GM19043 (cell line): ENCODE data around the gene RASL11B.

Experiments used
- ATAC-seq: cut with Tn5 transposase; IDR thresholded peaks from one replicate; pipeline ENCODE4 v1.9.1; 2021; ENCODE audit warnings: low read depth; ENCODE audit not compliant: unreplicated experiment

The RASL11B gene

GRCh38 chr4:52870225-52870624 is 8.1 kb downstream of the RASL11B start:
- no peak for ATAC-seq

GRCh38 chr4:52873191-52873590 is 11.1 kb downstream of the RASL11B start:
- ATAC-seq: no peak

GRCh38 chr4:52873861-52874343 is 11.8 kb downstream of the RASL11B start:
- ATAC-seq: no peak

- no peak for ATAC-seq
Measured at GRCh38 chr4:52874948-52875347, 12.8 kb downstream of the RASL11B start.

GRCh38 chr4:52876069-52876468 is 14.0 kb downstream of the RASL11B start:
- no peak for ATAC-seq

- ATAC-seq: no peak
Measured at GRCh38 chr4:52877036-52877435, 14.9 kb downstream of the RASL11B start.

- no peak for ATAC-seq
Measured at GRCh38 chr4:52877694-52878093, 15.6 kb downstream of the RASL11B start.

GRCh38 chr4:52879471-52879870 is 17.4 kb downstream of the RASL11B start:
- no peak for ATAC-seq

- ATAC-seq: no peak
Measured at GRCh38 chr4:52880994-52881393, 18.9 kb downstream of the RASL11B start.

- no peak for ATAC-seq
Measured at GRCh38 chr4:52883183-52883621, 21.1 kb downstream of the RASL11B start.

- ATAC-seq: no peak
Measured at GRCh38 chr4:52883707-52884669, 21.9 kb downstream of the RASL11B start.

- ATAC-seq: no peak
Measured at GRCh38 chr4:52884994-52885393, 22.9 kb downstream of the RASL11B start.

- ATAC-seq: no peak
Measured at GRCh38 chr4:52889354-52889753, 27.2 kb downstream of the RASL11B start.

GRCh38 chr4:52889778-52890520 is 27.8 kb downstream of the RASL11B start:
- ATAC-seq: no peak

GRCh38 chr4:52890521-52890791 is 28.3 kb downstream of the RASL11B start:
- ATAC-seq: no peak

GRCh38 chr4:52891743-52892142 is 29.6 kb downstream of the RASL11B start:
- no peak for ATAC-seq

GRCh38 chr4:52892880-52893279 is 30.8 kb downstream of the RASL11B start:
- no peak for ATAC-seq

GRCh38 chr4:52894443-52894842 is 32.3 kb downstream of the RASL11B start:
- ATAC-seq: no peak

- ATAC-seq: no peak
Measured at GRCh38 chr4:52903273-52903672, 41.2 kb downstream of the RASL11B start.

- no peak for ATAC-seq
Measured at GRCh38 chr4:52904421-52904820, 42.3 kb downstream of the RASL11B start.

- no peak for ATAC-seq
Measured at GRCh38 chr4:52907510-52907909, 45.4 kb downstream of the RASL11B start.

GRCh38 chr4:52910115-52910514 is 48.0 kb downstream of the RASL11B start:
- no peak for ATAC-seq
